ENCODE measurements around the gene SMIM29.
"Not testable (repeated sequence)": the region's sequence is repeated elsewhere in the genome, so short reads cannot be mapped to it uniquely, and the experiment has no call there.

SMIM29 gene

GRCh38 chr6:34248198-34248726 lies 544 bp downstream of the SMIM29 start:
- DNase-seq (ENCODE audit: low spot score) = peak; percentile 46
- H3K27ac Mint-ChIP-seq = peak overlapping the region; percentile 97
- H3K4me3 Mint-ChIP-seq = peak overlapping the region; percentile 95
- H3K9me3 Mint-ChIP-seq = no peaks in the 10 kb centered on the region
- peaks cover 13% of the 10 kb centered on the region for H3K36me3 Mint-ChIP-seq (ENCODE audit: low read depth)
- H3K4me1 Mint-ChIP-seq (ENCODE audit: low read depth) = peaks cover 36% of the 10 kb centered on the region
- peaks cover 5% of the 10 kb centered on the region for H3K27me3 Mint-ChIP-seq (ENCODE audit: low read depth)

GRCh38 chr6:34247481-34248197 lies 1.2 kb downstream of the SMIM29 start:
- peaks cover 3% of the 10 kb centered on the region for H3K27me3 Mint-ChIP-seq (ENCODE audit: low read depth)
- peak overlapping the region; percentile 97 for H3K27ac Mint-ChIP-seq
- peaks cover 41% of the 10 kb centered on the region for H3K4me1 Mint-ChIP-seq (ENCODE audit: low read depth)
- H3K4me3 Mint-ChIP-seq = peak overlapping the region; percentile 95
- DNase-seq (ENCODE audit: low spot score) = no peak
- no peaks in the 10 kb centered on the region for H3K9me3 Mint-ChIP-seq
- peaks cover 19% of the 10 kb centered on the region for H3K36me3 Mint-ChIP-seq (ENCODE audit: low read depth)

- Mint-ChIP-seq H3K27ac (peak overlapping the region; percentile 69), H3K4me3 (peak overlapping the region; percentile 45), H3K36me3 (ENCODE audit: low read depth) (peaks cover 25% of the 10 kb centered on the region), H3K4me1 (ENCODE audit: low read depth) (peaks cover 44% of the 10 kb centered on the region), H3K27me3 (ENCODE audit: low read depth) (no peaks in the 10 kb centered on the region), H3K9me3 (no peaks in the 10 kb centered on the region)
- DNase-seq (ENCODE audit: low spot score) = peak; percentile 32
Observed at GRCh38 chr6:34246563-34247391, 2.0 kb downstream of the SMIM29 start.

- Mint-ChIP-seq H3K36me3 (ENCODE audit: low read depth) (peaks cover 30% of the 10 kb centered on the region), H3K27me3 (ENCODE audit: low read depth) (no peaks in the 10 kb centered on the region), H3K4me1 (ENCODE audit: low read depth) (peaks cover 49% of the 10 kb centered on the region), H3K4me3 (no peak overlapping the region), H3K9me3 (no peaks in the 10 kb centered on the region), H3K27ac (peak overlapping the region; percentile 64)
- DNase-seq (ENCODE audit: low spot score) = no peak
Observed at GRCh38 chr6:34246249-34246562, 2.6 kb downstream of the SMIM29 start.

GRCh38 chr6:34245761-34246140 lies 3.1 kb downstream of the SMIM29 start:
- H3K27me3 Mint-ChIP-seq (ENCODE audit: low read depth); DNase-seq (ENCODE audit: low spot score); H3K4me3 Mint-ChIP-seq; H3K9me3 Mint-ChIP-seq: not testable (repeated sequence)
- Mint-ChIP-seq H3K27ac (peak overlapping the region; percentile 73), H3K36me3 (ENCODE audit: low read depth) (peaks cover 35% of the 10 kb centered on the region), H3K4me1 (ENCODE audit: low read depth) (peaks cover 52% of the 10 kb centered on the region)

- H3K27me3 Mint-ChIP-seq (ENCODE audit: low read depth); DNase-seq (ENCODE audit: low spot score); H3K4me3 Mint-ChIP-seq; H3K9me3 Mint-ChIP-seq: not testable (repeated sequence)
- Mint-ChIP-seq H3K27ac (peak overlapping the region; percentile 73), H3K36me3 (ENCODE audit: low read depth) (peaks cover 39% of the 10 kb centered on the region), H3K4me1 (ENCODE audit: low read depth) (peaks cover 53% of the 10 kb centered on the region)
Observed at GRCh38 chr6:34245032-34245760, 3.6 kb downstream of the SMIM29 start.

GRCh38 chr6:34243901-34244884 lies 4.6 kb downstream of the SMIM29 start:
- DNase-seq (ENCODE audit: low spot score) = peak; percentile 62
- peak overlapping the region; percentile 65 for H3K27ac Mint-ChIP-seq
- H3K27me3 Mint-ChIP-seq (ENCODE audit: low read depth) = no peaks in the 10 kb centered on the region
- H3K36me3 Mint-ChIP-seq (ENCODE audit: low read depth) = peaks cover 45% of the 10 kb centered on the region
- no peaks in the 10 kb centered on the region for H3K9me3 Mint-ChIP-seq
- H3K4me1 Mint-ChIP-seq (ENCODE audit: low read depth) = peaks cover 56% of the 10 kb centered on the region
- no peak overlapping the region for H3K4me3 Mint-ChIP-seq

- Mint-ChIP-seq H3K4me1 (ENCODE audit: low read depth) (peaks cover 62% of the 10 kb centered on the region), H3K4me3 (peak overlapping the region; percentile 18), H3K9me3 (no peaks in the 10 kb centered on the region), H3K36me3 (ENCODE audit: low read depth) (peaks cover 51% of the 10 kb centered on the region), H3K27me3 (ENCODE audit: low read depth) (no peaks in the 10 kb centered on the region), H3K27ac (peak overlapping the region; percentile 65)
- peak; percentile 36 for DNase-seq (ENCODE audit: low spot score)
Observed at GRCh38 chr6:34243131-34243771, 5.6 kb downstream of the SMIM29 start.

- no peak for DNase-seq (ENCODE audit: low spot score)
- Mint-ChIP-seq H3K27me3 (ENCODE audit: low read depth) (no peaks in the 10 kb centered on the region), H3K4me3 (no peak overlapping the region), H3K27ac (peak overlapping the region; percentile 65), H3K36me3 (ENCODE audit: low read depth) (peaks cover 52% of the 10 kb centered on the region), H3K4me1 (ENCODE audit: low read depth) (peaks cover 56% of the 10 kb centered on the region), H3K9me3 (no peaks in the 10 kb centered on the region)
Observed at GRCh38 chr6:34242252-34243130, 6.3 kb downstream of the SMIM29 start.

GRCh38 chr6:34241351-34242215 lies 7.2 kb downstream of the SMIM29 start:
- H3K4me1 Mint-ChIP-seq (ENCODE audit: low read depth) = peaks cover 52% of the 10 kb centered on the region
- DNase-seq (ENCODE audit: low spot score) = no peak
- no peaks in the 10 kb centered on the region for H3K9me3 Mint-ChIP-seq
- peak overlapping the region; percentile 41 for H3K27ac Mint-ChIP-seq
- H3K27me3 Mint-ChIP-seq (ENCODE audit: low read depth) = no peaks in the 10 kb centered on the region
- H3K36me3 Mint-ChIP-seq (ENCODE audit: low read depth) = peaks cover 52% of the 10 kb centered on the region
- no peak overlapping the region for H3K4me3 Mint-ChIP-seq
